ENCODE measurements around the gene LIMA1.
"Not testable (repeated sequence)": the region's sequence is repeated elsewhere in the genome, so short reads cannot be mapped to it uniquely, and the experiment has no call there.

DNA sequence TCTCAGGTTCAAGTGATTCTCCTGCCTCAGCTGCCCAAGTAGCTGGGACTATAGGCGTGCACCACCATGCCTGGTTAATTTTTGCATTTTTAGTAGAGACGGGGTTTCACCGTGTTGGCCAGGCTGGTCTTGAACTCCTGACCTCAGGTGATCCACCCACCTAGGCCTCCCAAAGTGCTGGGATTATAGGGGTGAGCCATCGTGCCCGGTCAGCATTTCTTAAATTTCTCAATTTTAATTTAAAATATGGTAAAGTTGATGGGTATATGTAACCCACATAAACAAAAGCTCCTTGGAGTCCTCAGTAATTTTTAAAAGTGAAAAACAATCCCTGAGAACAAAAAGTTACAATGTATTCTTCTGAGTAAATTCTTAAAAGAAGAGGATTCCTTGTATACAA is 128.4 kb downstream of the LIMA1 start:
- not testable (repeated sequence) for TF ChIP-seq POLR2A (IDR thresholded peaks at IDR 0.05)
- TF ChIP-seq, protein P1, sequence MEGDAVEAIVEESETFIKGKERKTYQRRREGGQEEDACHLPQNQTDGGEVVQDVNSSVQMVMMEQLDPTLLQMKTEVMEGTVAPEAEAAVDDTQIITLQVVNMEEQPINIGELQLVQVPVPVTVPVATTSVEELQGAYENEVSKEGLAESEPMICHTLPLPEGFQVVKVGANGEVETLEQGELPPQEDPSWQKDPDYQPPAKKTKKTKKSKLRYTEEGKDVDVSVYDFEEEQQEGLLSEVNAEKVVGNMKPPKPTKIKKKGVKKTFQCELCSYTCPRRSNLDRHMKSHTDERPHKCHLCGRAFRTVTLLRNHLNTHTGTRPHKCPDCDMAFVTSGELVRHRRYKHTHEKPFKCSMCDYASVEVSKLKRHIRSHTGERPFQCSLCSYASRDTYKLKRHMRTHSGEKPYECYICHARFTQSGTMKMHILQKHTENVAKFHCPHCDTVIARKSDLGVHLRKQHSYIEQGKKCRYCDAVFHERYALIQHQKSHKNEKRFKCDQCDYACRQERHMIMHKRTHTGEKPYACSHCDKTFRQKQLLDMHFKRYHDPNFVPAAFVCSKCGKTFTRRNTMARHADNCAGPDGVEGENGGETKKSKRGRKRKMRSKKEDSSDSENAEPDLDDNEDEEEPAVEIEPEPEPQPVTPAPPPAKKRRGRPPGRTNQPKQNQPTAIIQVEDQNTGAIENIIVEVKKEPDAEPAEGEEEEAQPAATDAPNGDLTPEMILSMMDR (IDR thresholded peaks at IDR 0.05), result not testable (repeated sequence)
